GM19193 (cell line): ENCODE measurements around the gene COG3.

ENCODE experiments used
- POLR2A ChIP-seq: IDR thresholded peaks from 4 replicates; pipeline ENCODE4 v1.6.1; 2011; ENCODE audit not compliant: insufficient read depth, insufficient read length; ENCODE audit errors: extremely low read depth

The COG3 gene

GRCh38 chr13:45439781-45440462, 24.8 kb upstream of the COG3 start:
- no peak for TF ChIP-seq POLR2A

- no peak for TF ChIP-seq POLR2A
Observed at GRCh38 chr13:45441633-45442032, 23.1 kb upstream of the COG3 start.

DNA sequence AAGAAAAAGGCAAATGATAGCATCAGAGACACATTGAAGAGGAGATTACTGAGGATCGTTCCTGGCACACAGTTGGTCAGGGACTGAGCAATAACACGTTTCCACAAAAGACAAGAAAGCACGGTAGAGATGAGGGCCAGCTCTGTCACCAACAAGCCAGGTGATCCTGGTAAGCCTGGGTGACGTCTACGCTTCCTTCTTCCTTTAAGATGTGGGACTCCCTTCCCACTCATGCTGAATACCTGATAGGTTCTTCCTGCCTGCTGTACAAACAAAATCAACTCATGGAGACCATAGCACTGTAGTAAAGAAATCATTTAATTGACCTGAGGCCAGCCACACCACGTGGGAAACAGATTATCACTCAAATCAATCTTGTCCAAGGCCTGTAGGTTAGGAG, 19.7 kb upstream of the COG3 start:
- no peak for TF ChIP-seq POLR2A

- TF ChIP-seq POLR2A = no peak
Observed at GRCh38 chr13:45446181-45446580, 18.6 kb upstream of the COG3 start.

- no peak for TF ChIP-seq POLR2A
Observed at GRCh38 chr13:45447050-45447661, 17.6 kb upstream of the COG3 start.

DNA sequence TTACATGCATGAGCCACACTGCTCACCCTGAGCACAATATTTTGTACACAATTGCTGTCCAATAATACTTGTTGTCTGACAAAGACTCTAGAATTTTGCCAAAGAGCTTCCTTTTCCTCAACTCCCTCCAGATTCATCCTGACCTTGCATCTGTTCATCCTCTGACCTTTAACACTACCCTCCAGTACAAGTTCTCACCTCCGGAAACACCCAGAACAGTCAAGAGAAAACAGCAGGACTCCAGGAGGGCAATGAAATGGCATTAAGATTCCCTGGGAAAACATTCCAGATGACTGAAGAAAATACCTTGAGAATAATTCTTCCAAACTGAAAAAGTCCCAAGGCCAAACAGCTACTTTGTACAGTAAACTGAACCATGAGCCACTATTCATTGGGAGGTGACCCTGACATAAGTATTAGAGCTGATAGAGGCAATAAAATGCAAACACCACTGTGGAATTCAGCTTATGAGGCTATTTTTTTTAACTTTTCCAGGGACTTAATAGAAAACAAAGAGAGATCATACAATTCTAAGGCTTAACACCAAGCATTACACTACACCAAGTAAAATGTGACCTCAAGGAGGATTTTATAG, 15.7 kb upstream of the COG3 start:
- no peak for TF ChIP-seq POLR2A

DNA sequence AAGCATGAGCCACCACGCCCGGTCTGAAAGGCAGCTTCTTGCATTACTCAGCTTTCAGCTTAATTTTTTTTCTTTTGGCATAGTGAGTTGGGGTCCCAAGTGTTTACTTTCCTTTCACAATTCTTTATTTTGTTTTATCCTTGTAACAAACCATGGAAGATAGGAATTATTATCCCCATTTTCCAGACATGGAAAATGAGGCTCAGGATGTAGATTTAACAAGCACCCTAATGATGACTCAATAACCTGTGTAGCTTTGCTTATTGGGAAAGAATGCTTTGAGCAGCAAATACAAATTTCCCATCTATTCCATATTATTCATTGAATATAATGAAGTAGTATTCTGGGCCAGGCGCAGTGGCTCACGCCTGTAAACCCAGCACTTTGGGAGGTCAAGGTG, 13.5 kb upstream of the COG3 start:
- no peak for TF ChIP-seq POLR2A

GRCh38 chr13:45454204-45454603, 10.5 kb upstream of the COG3 start:
- TF ChIP-seq POLR2A = no peak

GRCh38 chr13:45456196-45456972, 8.4 kb upstream of the COG3 start:
- TF ChIP-seq POLR2A = no peak

DNA sequence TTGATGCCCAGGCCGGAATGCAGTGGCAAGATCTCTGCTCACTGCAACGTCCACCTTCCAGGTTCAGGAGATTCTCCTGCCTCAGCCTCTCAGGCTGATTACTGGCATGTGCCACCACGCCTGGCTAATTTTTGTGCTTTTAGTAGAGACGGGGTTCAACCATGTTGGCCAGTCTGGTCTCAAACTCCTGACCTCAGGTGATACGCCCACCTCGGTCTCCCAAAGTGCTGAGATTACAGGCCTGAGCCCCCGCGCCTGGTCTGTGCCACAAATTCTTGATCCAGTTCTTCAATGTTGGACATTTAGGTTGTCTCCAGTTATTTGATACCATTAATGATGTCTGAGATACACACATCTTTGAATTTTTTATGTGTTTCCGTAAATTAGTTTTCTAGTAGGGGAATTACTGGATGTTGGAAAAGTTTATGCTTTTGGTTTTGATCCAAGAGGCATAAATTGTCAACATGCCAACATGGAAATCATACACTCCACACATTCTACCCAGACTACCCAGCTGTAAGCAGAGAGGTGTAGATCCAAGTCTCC, 525 bp upstream of the COG3 start:
- TF ChIP-seq POLR2A = no peak

GRCh38 chr13:45466359-45466758, 1.6 kb downstream of the COG3 start:
- TF ChIP-seq POLR2A = no peak

- no peak for TF ChIP-seq POLR2A
Observed at GRCh38 chr13:45468635-45469034, 3.9 kb downstream of the COG3 start.

- TF ChIP-seq POLR2A = no peak
Observed at GRCh38 chr13:45472171-45472705, 7.5 kb downstream of the COG3 start.

DNA sequence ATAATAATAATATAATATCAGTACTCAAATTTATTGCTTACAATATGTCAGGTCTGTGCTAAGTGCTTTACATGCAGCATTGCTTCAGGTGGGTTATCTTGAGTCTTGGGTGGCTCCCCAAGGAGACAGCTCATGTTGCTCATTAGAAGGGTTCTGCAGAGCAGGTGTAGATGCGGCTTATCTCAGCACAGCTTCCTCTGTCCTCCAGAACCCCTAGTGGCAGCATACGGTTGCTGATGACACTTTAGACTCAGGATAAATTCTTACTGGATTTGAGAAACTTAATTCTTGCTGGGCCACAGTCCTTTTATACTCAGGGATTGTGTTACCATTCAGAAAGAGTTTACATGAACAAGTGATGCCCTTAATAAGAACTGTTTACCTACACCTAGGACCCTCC, 8.9 kb downstream of the COG3 start:
- TF ChIP-seq POLR2A = no peak

- no peak for TF ChIP-seq POLR2A
Observed at GRCh38 chr13:45474584-45475454, 10.1 kb downstream of the COG3 start.

- no peak for TF ChIP-seq POLR2A
Observed at GRCh38 chr13:45479661-45480060, 14.9 kb downstream of the COG3 start.
